ENCODE measurements around the gene ALK. TPM values are rescaled to one million over a fixed set of nuclear protein-coding genes. Genes with fewer than 3 reads are reported as not detected.
"Not testable (repeated sequence)": the region's sequence is repeated elsewhere in the genome, so short reads cannot be mapped to it uniquely, and the experiment has no call there.

Gene ALK
- polyA plus RNA-seq, 1 of the 3 experiments (the other 2 are of a cell fraction): 0.30 TPM

- DNase-seq: no peak
- TF ChIP-seq NRF1 (IDR thresholded peaks at IDR 0.05; ENCODE audit: low read depth, low read length) (no peak), TCF12 (IDR thresholded peaks at IDR 0.05) (no peak), RXRA (IDR thresholded peaks at IDR 0.05; ENCODE audit: borderline replicate concordance, low read depth) (no peak), EZH2phosphoT487 (IDR thresholded peaks at IDR 0.05; ENCODE audit: borderline replicate concordance, low read depth) (no peak), RFX5 (IDR thresholded peaks at IDR 0.05; ENCODE audit: low read length) (no peak), MEF2A (IDR thresholded peaks at IDR 0.05; ENCODE audit: borderline replicate concordance, low read depth) (no peak)
- TF ChIP-seq, protein P1, sequence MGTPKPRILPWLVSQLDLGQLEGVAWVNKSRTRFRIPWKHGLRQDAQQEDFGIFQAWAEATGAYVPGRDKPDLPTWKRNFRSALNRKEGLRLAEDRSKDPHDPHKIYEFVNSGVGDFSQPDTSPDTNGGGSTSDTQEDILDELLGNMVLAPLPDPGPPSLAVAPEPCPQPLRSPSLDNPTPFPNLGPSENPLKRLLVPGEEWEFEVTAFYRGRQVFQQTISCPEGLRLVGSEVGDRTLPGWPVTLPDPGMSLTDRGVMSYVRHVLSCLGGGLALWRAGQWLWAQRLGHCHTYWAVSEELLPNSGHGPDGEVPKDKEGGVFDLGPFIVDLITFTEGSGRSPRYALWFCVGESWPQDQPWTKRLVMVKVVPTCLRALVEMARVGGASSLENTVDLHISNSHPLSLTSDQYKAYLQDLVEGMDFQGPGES (IDR thresholded peaks at IDR 0.05; ENCODE audit: low read depth, low read length): no peak
- Histone ChIP-seq H3K9me2 (no peaks in the 10 kb centered on the region), H3K9ac (no peak overlapping the region), H3K79me2 (ENCODE audit: insufficient read depth) (no peaks in the 10 kb centered on the region), H3K4me1 (ENCODE audit: control insufficient read depth in 1 of 2, insufficient read depth in 2 of 2, low read depth in 1 of 2, low read length in 1 of 2) (no peaks in the 10 kb centered on the region; a peak in 1 of 4 replicates), H3K27me3 (ENCODE audit: insufficient read depth) (no peaks in the 10 kb centered on the region), H3K27ac (ENCODE audit: low read depth in 2 of 2, low read length in 1 of 2) (no peak overlapping the region), H2AFZ (ENCODE audit: low read depth) (no peak overlapping the region), H4K20me1 (ENCODE audit: insufficient read depth) (no peaks in the 10 kb centered on the region), H3K4me2 (no peak overlapping the region), H3K9me3 (no peaks in the 10 kb centered on the region), H3F3A (replicated peaks; ENCODE audit: insufficient read depth) (no peaks in the 10 kb centered on the region), H3K4me3 (ENCODE audit: low read depth in 2 of 2, low read length in 1 of 2) (no peak overlapping the region; a peak in 1 of 4 replicates), H3K36me3 (replicated peaks in 1 of 2; ENCODE audit: control insufficient read depth in 1 of 2, insufficient read depth in 2 of 2, low read length in 1 of 2) (peaks cover 0 to 16% of the 10 kb centered on the region in 2 experiments)
- CTCF ChIA-PET: no interaction called here
- 57% methylated on average over 2 of the region's 2 CpGs for WGBS (ENCODE audit: low lambda C conversion rate)
- POLR2A ChIA-PET: no interaction called here
Measured at GRCh38 chr2:29829841-29830240, 91.5 kb downstream of the ALK start.

DNA sequence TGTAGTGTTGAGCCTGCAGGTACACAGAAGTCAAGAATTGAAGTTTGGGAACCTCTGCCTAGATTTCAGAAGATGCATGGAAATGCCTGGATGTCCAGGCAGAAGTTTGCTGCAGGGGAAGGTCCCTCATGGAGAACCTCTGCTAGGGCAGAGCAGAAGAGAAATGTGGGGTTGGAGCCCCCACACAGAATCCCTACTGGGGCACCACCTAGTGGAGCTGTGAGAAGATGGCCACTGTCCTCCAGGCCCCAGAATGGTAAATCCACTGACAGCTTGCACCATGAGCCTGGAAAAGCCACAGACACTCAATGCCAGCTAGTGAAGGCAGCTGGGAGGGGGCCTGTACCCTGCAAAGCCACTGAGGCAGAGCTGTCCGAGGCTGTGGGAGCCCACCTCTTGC lies 97.2 kb downstream of the ALK start:
- H3K9ac ChIP-seq; H3K9me3 ChIP-seq; H3K27me3 ChIP-seq (ENCODE audit: insufficient read depth); H3F3A ChIP-seq (replicated peaks; ENCODE audit: insufficient read depth); H3K9me2 ChIP-seq; DNase-seq; H4K20me1 ChIP-seq (ENCODE audit: insufficient read depth); H2AFZ ChIP-seq (ENCODE audit: low read depth); H3K27ac ChIP-seq (ENCODE audit: low read depth in 2 of 2, low read length in 1 of 2); POLR2A ChIA-PET; H3K4me3 ChIP-seq (ENCODE audit: low read depth in 2 of 2, low read length in 1 of 2); H3K36me3 ChIP-seq (replicated peaks in 1 of 2; ENCODE audit: control insufficient read depth in 1 of 2, insufficient read depth in 2 of 2, low read length in 1 of 2); CTCF ChIA-PET; H3K4me2 ChIP-seq; H3K79me2 ChIP-seq (ENCODE audit: insufficient read depth): not testable (repeated sequence)
- TF ChIP-seq, protein P2, sequence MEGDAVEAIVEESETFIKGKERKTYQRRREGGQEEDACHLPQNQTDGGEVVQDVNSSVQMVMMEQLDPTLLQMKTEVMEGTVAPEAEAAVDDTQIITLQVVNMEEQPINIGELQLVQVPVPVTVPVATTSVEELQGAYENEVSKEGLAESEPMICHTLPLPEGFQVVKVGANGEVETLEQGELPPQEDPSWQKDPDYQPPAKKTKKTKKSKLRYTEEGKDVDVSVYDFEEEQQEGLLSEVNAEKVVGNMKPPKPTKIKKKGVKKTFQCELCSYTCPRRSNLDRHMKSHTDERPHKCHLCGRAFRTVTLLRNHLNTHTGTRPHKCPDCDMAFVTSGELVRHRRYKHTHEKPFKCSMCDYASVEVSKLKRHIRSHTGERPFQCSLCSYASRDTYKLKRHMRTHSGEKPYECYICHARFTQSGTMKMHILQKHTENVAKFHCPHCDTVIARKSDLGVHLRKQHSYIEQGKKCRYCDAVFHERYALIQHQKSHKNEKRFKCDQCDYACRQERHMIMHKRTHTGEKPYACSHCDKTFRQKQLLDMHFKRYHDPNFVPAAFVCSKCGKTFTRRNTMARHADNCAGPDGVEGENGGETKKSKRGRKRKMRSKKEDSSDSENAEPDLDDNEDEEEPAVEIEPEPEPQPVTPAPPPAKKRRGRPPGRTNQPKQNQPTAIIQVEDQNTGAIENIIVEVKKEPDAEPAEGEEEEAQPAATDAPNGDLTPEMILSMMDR (IDR thresholded peaks at IDR 0.05): peak; percentile 39
- 15% methylated on average over 1 of the region's 1 CpG for WGBS (ENCODE audit: low lambda C conversion rate)
- peaks cover 0 to 19% of the 10 kb centered on the region in 2 experiments; a peak in 1 of 4 replicates for H3K4me1 ChIP-seq (ENCODE audit: control insufficient read depth in 1 of 2, insufficient read depth in 2 of 2, low read depth in 1 of 2, low read length in 1 of 2)

DNA sequence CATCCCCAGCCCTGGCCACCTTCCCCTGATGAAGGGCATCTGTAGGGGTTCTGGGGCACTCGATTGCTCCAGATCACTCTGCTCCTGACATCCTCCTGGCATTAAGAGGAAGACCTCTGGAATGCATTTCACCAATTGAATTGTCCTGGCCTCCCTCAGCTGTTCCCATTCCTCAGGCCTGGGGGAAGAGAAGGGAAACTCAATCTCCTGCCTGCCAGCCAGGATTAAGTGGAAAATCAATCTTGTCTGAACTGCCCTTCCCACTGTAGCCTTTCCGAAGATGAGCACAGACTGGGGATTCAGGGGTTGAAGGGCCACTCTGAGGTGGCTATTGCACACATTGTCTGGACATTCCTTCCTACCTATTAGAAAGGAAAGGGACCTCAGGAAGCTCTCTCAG lies 99.8 kb downstream of the ALK start:
- H3K9ac ChIP-seq: no peak overlapping the region
- no peaks in the 10 kb centered on the region for H4K20me1 ChIP-seq (ENCODE audit: insufficient read depth)
- no peak for DNase-seq
- peaks cover 0 to 41% of the 10 kb centered on the region in 2 experiments; a peak in 3 of 4 replicates for H3K4me1 ChIP-seq (ENCODE audit: control insufficient read depth in 1 of 2, insufficient read depth in 2 of 2, low read depth in 1 of 2, low read length in 1 of 2)
- H3K9me2 ChIP-seq: no peaks in the 10 kb centered on the region
- H3F3A ChIP-seq (replicated peaks; ENCODE audit: insufficient read depth): no peaks in the 10 kb centered on the region
- ChIA-PET POLR2A (no interaction called here), CTCF (interaction anchor here (0.6 to 1.4 kb wide), 2 partner anchors 88 to 101 kb away, joined by 3 read pairs; no protein-coding TSS in a partner anchor)
- no peaks in the 10 kb centered on the region for H3K9me3 ChIP-seq
- H3K27me3 ChIP-seq (ENCODE audit: insufficient read depth): peaks cover 6% of the 10 kb centered on the region
- H3K79me2 ChIP-seq (ENCODE audit: insufficient read depth): no peaks in the 10 kb centered on the region
- H3K36me3 ChIP-seq (replicated peaks in 1 of 2; ENCODE audit: control insufficient read depth in 1 of 2, insufficient read depth in 2 of 2, low read length in 1 of 2): peaks cover 0 to 4% of the 10 kb centered on the region in 2 experiments
- no peak overlapping the region; a peak in 1 of 4 replicates for H3K27ac ChIP-seq (ENCODE audit: low read depth in 2 of 2, low read length in 1 of 2)
- 23% methylated on average over 1 of the region's 2 CpGs for WGBS (ENCODE audit: low lambda C conversion rate)
- no peak overlapping the region for H2AFZ ChIP-seq (ENCODE audit: low read depth)
- H3K4me2 ChIP-seq: no peak overlapping the region
- no peak overlapping the region for H3K4me3 ChIP-seq (ENCODE audit: low read depth in 2 of 2, low read length in 1 of 2)
- TF ChIP-seq EZH2phosphoT487 (IDR thresholded peaks at IDR 0.05; ENCODE audit: borderline replicate concordance, low read depth) (no peak), JUND (IDR thresholded peaks at IDR 0.05) (no peak), MEF2A (IDR thresholded peaks at IDR 0.05; ENCODE audit: borderline replicate concordance, low read depth) (no peak), POLR2AphosphoS5 (IDR thresholded peaks at IDR 0.05; ENCODE audit: low read depth, low read length) (no peak), MXI1 (IDR thresholded peaks at IDR 0.05; ENCODE audit: low read depth, low read length) (no peak), USF2 (IDR thresholded peaks at IDR 0.05; ENCODE audit: borderline replicate concordance, low read depth, low read length) (no peak), TAF1 (IDR thresholded peaks at IDR 0.05; ENCODE audit: borderline replicate concordance, low read depth, low read length) (no peak), FOSL2 (IDR thresholded peaks at IDR 0.05; ENCODE audit: borderline replicate concordance, low read depth) (no peak), FOXJ3 (CRISPR knock-in tag; IDR thresholded peaks at IDR 0.05) (no peak), FOXM1 (IDR thresholded peaks at IDR 0.05; ENCODE audit: low read depth) (no peak)
- TF ChIP-seq, protein P2 (IDR thresholded peaks at IDR 0.05): no peak
